ENCODE data around the gene PSORS1C1.
"Not testable (repeated sequence)": the region's sequence is repeated elsewhere in the genome, so short reads cannot be mapped to it uniquely, and the experiment has no call there.

PSORS1C1 gene

DNA sequence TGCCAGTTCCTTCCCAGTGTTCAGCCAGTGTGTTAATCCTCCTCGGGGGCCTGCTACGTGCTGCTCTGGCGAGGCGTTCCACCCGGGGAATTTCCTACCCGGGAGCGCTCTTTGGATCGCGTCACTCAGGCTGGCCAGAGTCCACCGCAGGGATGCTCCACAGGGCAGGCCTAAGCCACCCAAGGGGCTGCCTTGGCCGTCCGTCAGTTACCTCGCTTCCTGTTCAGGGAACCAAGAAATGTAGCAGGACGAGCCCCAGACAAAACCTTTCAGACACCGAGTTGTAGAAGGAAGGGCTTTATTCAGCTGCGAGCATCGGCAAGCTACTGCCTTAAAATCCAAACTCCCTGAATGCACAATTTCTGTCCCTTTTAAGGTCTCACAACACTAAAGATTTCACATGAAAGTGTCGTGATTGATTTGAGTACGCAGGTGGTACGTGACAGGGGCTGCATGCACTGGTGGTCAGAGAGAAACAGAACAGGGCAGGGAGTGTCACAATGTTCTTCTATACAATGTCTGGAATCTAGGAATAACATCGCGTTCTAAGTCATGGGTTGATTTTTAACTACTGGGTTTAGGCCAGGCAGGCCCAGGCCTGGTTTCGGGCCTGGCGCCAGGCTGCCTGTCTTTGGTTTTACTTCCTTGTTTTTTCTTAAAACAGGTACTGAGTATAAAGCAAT, 71.6 kb downstream of the PSORS1C1 start:
- TF ChIP-seq ZFX (IDR thresholded peaks at IDR 0.05), result peak; percentile 32; the same call in 1 of the 2 replicates
- TF ChIP-seq, protein P1, sequence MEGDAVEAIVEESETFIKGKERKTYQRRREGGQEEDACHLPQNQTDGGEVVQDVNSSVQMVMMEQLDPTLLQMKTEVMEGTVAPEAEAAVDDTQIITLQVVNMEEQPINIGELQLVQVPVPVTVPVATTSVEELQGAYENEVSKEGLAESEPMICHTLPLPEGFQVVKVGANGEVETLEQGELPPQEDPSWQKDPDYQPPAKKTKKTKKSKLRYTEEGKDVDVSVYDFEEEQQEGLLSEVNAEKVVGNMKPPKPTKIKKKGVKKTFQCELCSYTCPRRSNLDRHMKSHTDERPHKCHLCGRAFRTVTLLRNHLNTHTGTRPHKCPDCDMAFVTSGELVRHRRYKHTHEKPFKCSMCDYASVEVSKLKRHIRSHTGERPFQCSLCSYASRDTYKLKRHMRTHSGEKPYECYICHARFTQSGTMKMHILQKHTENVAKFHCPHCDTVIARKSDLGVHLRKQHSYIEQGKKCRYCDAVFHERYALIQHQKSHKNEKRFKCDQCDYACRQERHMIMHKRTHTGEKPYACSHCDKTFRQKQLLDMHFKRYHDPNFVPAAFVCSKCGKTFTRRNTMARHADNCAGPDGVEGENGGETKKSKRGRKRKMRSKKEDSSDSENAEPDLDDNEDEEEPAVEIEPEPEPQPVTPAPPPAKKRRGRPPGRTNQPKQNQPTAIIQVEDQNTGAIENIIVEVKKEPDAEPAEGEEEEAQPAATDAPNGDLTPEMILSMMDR (conservative IDR thresholded peaks at IDR 0.05), result no peak

DNA sequence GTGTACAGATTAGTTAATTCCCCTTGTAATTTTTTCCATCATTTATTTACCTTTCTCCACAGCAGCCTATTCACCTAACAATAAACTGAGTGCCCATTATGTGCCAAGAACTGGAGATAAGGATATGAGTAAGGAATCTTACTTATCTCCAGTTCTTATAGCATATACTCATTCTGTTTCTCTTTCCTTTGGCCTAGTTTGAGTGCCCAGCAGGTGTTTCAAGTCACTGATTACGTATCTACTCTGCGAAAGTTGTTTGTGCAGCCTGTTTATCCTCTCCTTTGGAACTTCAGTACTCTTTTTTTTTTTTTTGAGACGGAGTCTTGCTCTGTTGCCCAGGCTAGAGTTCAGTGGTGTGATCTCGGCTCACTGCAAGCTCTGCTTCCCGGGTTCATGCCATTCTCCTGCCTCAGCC, 73.2 kb downstream of the PSORS1C1 start:
- TF ChIP-seq ZFX (IDR thresholded peaks at IDR 0.05), result no peak
- TF ChIP-seq, protein P1 (conservative IDR thresholded peaks at IDR 0.05), result no peak
- peak overlapping the region; percentile 84 for H3K27ac ChIP-seq

More for the DNA sequence above, 71.6 kb downstream of the PSORS1C1 start:
- H3K27ac ChIP-seq, result peak overlapping the region; percentile 84

- not testable (repeated sequence) for H3K27ac ChIP-seq
These were observed 74.6 kb downstream of the PSORS1C1 start for GRCh38 chr6:31189223-31189622.
